Esophagus muscularis mucosa (tissue), 4 donors: ENCODE measurements around the gene CFAP52. TPM values are rescaled to one million over a fixed set of nuclear protein-coding genes. Genes with fewer than 3 reads are reported as not detected.

Experiments
- DNase-seq: peaks from one replicate; pipeline ENCODE4 v3.0.0-alpha.2; 2017; ENCODE audit errors: extremely low spot score
- H3K27ac ChIP-seq, 4 donors: fragments of 200-600 bp; sonication (generic); replicated peaks in 1 of 4; 1 replicate in 3 of 4; 2 replicates in 1 of 4; pipeline ENCODE4 v1.5.1; 2016 to 2019; ENCODE audit warnings: mild to moderate bottlenecking in 1 of 4
- H3K27me3 ChIP-seq, 4 donors: fragments of 200-600 bp; sonication (generic); one replicate each; pipeline versions ENCODE4 v1.5.1 to v1.6.0; 2016 to 2019
- H3K36me3 ChIP-seq, 4 donors: fragments of 200-600 bp; sonication (generic); one replicate each; pipeline ENCODE4 v1.5.1; 2016 to 2019
- H3K4me1 ChIP-seq, 4 donors: fragments of 200-600 bp; sonication (generic); one replicate each; pipeline ENCODE4 v1.5.1; 2016 to 2019
- H3K4me3 ChIP-seq, 4 donors: fragments of 200-600 bp; sonication (generic); 1 replicate in 2 of 4; 2 replicates in 2 of 4; pipeline ENCODE4 v1.5.1; 2016 to 2019; ENCODE audit warnings: mild to moderate bottlenecking in 4 of 4, moderate library complexity in 1 of 4
- H3K9me3 ChIP-seq, 4 donors: fragments of 200-600 bp; sonication (generic); 1 replicate in 3 of 4; 2 replicates in 1 of 4; pipeline ENCODE4 v1.5.1; 2016 to 2019
- EP300 ChIP-seq: sonication (generic); formaldehyde crosslinking; IDR thresholded peaks from one replicate; pipeline ENCODE4 v1.6.1; 2017; ENCODE audit warnings: antibody characterized with exemption
- POLR2A ChIP-seq: fragments of 450-650 bp; IDR thresholded peaks from one replicate; pipeline ENCODE4 v1.6.1; 2017; ENCODE audit warnings: antibody characterized with exemption, moderate library complexity, mild to moderate bottlenecking, low read depth
- POLR2AphosphoS5 ChIP-seq, 2 donors: sonication (generic); formaldehyde crosslinking; IDR thresholded peaks; one replicate each; pipeline ENCODE4 v1.6.1; 2017; ENCODE audit warnings: antibody characterized with exemption in 2 of 2
- WGBS: methylation state at CpG from one replicate; pipeline ENCODE4 v1.1.5; 2018; 5-methylcytosine and 5-hydroxymethylcytosine counted together
- intact Hi-C: fragments of 100-400 bp; cut with DNase I; formaldehyde crosslinking; loops from one replicate; pipeline ENCODE4 v1.15.1; 2023
- total RNA-seq, 4 donors: library from RNA; depleted of rRNA; stranded (reverse); fragments of >200 nt; gene quantifications; one replicate each; pipeline versions ENCODE4 v1.1.0 to v1.2.1, GENCODE V29; 2016
- TF ChIP-seq, protein P1 (sequence below), 3 experiments: fragments of 200-600 bp in 2 of 3; fragments of 450-650 bp in 1 of 3; sonication (generic) in 2 of 3; IDR thresholded peaks; one replicate each; pipeline ENCODE4 v1.5.1; 2017 to 2019; ENCODE audit warnings: antibody characterized with exemption in 3 of 3, mild to moderate bottlenecking in 2 of 3, moderate library complexity in 1 of 3

CFAP52 gene
- total RNA-seq, 4 donors from 2014 or later = 0.83 to 1.2 TPM; not detected in 2

DNA sequence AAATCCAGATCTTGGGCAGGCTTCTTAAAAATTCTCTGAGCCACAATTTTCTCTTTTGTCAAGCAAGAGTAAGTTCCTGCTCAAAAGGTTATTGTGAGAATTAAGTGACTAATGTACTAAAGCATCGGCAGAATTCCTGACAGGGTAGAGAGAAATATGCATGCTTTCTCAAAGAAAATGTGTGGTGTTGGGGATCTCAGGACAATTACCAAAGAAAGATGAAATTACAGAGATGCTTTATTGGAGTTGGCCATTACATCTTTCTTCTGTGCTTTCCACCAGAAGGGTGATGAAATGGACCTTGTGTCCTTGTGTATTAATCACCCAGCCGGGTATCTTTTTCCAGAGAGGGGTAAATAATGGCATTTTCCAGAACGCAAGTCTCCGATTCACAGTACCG is 67.2 kb downstream of the CFAP52 start:
- Histone ChIP-seq H3K27me3 (peaks cover 0 to 61% (median 21%) of the 10 kb centered on the region in 4 donors), H3K4me1 (peaks cover 7 to 25% (median 21%) of the 10 kb centered on the region in 4 donors), H3K4me3 (no peak overlapping the region), H3K9me3 (no peaks in the 10 kb centered on the region), H3K36me3 (no peaks in the 10 kb centered on the region), H3K27ac (no peak overlapping the region)
- TF ChIP-seq POLR2AphosphoS5 (IDR thresholded peaks at IDR 0.05) = no peak
- no peak for TF ChIP-seq EP300
- TF ChIP-seq POLR2A = no peak
- TF ChIP-seq, protein P1, sequence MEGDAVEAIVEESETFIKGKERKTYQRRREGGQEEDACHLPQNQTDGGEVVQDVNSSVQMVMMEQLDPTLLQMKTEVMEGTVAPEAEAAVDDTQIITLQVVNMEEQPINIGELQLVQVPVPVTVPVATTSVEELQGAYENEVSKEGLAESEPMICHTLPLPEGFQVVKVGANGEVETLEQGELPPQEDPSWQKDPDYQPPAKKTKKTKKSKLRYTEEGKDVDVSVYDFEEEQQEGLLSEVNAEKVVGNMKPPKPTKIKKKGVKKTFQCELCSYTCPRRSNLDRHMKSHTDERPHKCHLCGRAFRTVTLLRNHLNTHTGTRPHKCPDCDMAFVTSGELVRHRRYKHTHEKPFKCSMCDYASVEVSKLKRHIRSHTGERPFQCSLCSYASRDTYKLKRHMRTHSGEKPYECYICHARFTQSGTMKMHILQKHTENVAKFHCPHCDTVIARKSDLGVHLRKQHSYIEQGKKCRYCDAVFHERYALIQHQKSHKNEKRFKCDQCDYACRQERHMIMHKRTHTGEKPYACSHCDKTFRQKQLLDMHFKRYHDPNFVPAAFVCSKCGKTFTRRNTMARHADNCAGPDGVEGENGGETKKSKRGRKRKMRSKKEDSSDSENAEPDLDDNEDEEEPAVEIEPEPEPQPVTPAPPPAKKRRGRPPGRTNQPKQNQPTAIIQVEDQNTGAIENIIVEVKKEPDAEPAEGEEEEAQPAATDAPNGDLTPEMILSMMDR (IDR thresholded peaks at IDR 0.05) = no peak
- intact Hi-C loops = no loop called here
- WGBS = 80% methylated on average over 5 of the region's 5 CpGs
- no peak for DNase-seq

DNA sequence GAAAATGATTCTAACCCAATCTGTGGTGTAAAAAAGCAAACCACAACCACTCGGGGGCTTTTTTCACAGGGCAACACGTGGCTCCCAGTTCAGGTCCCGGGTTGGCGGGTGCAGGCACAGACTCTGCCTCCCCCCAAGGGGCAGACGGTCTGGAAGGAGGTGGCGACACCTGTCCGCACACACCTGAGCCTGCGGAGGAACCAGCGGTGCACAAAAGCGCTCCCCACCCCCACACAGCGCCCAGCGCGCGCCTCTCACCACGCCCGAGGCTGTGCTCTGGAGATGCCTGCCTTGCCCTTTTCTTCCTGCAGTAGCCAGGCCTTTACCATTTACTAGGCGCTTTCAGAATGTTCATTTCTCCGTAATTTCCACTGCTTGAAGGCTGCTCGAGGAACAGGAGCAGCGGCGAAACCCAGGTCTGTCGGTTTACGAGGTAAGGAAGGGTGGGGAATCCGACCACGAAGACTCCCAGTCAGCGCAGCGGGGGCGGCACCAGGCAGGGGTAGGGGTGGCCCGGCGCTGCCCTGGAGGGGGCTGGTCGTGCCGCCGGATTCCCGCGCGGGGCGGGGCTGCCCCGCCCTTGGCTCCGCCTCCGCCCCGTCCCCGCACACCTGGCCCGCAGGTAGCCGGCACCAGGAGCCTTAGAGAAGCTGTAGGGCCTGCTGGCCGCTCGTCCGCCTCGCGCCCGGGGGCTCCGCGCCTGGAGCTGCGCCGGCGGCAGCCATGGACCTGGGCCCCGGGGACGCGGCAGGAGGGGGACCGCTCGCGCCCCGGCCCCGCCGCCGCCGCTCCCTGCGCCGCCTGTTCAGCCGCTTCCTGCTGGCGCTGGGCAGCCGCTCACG is 68.7 kb downstream of the CFAP52 start, which contains the start of gene USP43:
Gene USP43 (plus strand): TSS at position 608 of the 842 bp plus-strand sequence. CDS start 116 bp downstream, at position 724.
- peak within 1 kb of the TSS in 1 of 4 donors; percentile 11 for H3K27ac ChIP-seq
- H3K9me3 ChIP-seq = no peaks in the 10 kb centered on the region
- TF ChIP-seq POLR2AphosphoS5 (IDR thresholded peaks at IDR 0.05) (no peak), POLR2A (no peak), EP300 (no peak)
- TF ChIP-seq, protein P1 (IDR thresholded peaks at IDR 0.05) = no peak
- peaks cover 0 to 68% (median 21%) of the 10 kb centered on the region in 4 donors for H3K27me3 ChIP-seq
- H3K36me3 ChIP-seq = no peaks in the 10 kb centered on the region
- peak within 1 kb of the TSS; percentile 49 to 56 (median 53) for H3K4me3 ChIP-seq
- intact Hi-C loops = no loop called here
- under 1% methylated on average over 17 of the region's 72 CpGs for WGBS
- no peak for DNase-seq
- H3K4me1 ChIP-seq = peaks cover 7 to 25% (median 21%) of the 10 kb centered on the region in 4 donors

DNA sequence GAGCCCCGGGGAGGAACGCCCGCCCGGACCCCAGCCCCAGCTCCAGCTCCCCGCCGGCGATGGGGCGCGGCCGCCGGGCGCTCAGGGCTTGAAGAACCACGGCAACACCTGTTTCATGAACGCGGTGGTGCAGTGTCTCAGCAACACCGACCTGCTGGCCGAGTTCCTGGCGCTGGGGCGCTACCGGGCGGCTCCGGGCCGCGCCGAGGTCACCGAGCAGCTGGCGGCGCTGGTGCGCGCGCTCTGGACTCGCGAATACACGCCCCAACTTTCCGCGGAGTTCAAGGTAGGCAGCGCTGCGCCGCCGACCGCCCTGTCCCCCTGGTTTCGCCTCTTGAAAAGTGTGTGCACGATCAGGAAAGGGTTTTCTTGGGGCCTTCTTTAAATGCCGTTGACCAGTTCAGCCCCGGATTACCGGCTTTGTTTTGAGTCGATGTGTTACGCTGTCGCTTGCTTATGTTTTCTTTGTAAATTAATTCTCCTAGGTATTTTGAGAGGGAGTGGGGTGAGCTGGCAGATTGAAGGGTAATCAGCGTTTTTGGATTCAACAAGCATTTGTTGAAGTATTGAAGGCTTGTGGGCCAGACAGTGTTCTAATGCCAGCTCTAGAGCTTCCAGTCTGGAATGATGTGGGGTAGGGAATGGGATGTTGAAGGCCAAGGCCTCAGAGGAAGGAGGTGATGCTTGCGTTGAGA is 69.6 kb downstream of the CFAP52 start:
- peaks cover 7 to 25% (median 21%) of the 10 kb centered on the region in 4 donors for H3K4me1 ChIP-seq
- H3K27ac ChIP-seq = no peak overlapping the region
- no peaks in the 10 kb centered on the region for H3K9me3 ChIP-seq
- no peaks in the 10 kb centered on the region for H3K36me3 ChIP-seq
- no peak for DNase-seq
- peaks cover 0 to 72% (median 21%) of the 10 kb centered on the region in 4 donors for H3K27me3 ChIP-seq
- peak overlapping the region; percentile 49 to 56 (median 53) for H3K4me3 ChIP-seq
- intact Hi-C loops = no loop called here
- TF ChIP-seq, protein P1 (IDR thresholded peaks at IDR 0.05) = no peak
- TF ChIP-seq POLR2A = no peak
- TF ChIP-seq POLR2AphosphoS5 (IDR thresholded peaks at IDR 0.05) = no peak
- TF ChIP-seq EP300 = no peak
- WGBS = 15% methylated on average over 9 of the region's 51 CpGs

DNA sequence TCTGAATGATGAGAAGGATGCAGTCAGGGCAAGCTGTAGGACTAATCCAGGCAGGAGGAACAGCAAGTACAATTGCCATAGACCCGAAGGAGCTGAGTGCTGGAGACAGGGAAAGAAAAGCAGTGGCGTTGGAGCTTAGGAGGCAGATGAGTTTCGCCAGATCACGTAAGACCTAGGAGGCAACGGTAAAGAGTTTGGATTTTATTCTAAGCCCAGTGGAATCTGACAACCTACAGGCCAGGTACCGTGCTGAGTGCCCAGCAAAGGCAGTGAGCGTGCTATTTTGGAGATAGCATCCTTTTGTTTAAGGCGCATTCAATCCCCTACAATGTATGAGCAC is 70.1 kb downstream of the CFAP52 start:
- TF ChIP-seq POLR2AphosphoS5 (IDR thresholded peaks at IDR 0.05) = no peak
- TF ChIP-seq, protein P1 (IDR thresholded peaks at IDR 0.05) = no peak
- no peak for TF ChIP-seq POLR2A
- no peak for TF ChIP-seq EP300
- H3K4me3 ChIP-seq = no peak overlapping the region
- no peaks in the 10 kb centered on the region for H3K36me3 ChIP-seq
- peaks cover 0 to 71% (median 21%) of the 10 kb centered on the region in 4 donors for H3K27me3 ChIP-seq
- no peak for DNase-seq
- H3K9me3 ChIP-seq = no peaks in the 10 kb centered on the region
- H3K27ac ChIP-seq = no peak overlapping the region
- intact Hi-C loops = no loop called here
- H3K4me1 ChIP-seq = peaks cover 7 to 25% (median 21%) of the 10 kb centered on the region in 4 donors
- WGBS = 49% methylated on average over 8 of the region's 8 CpGs
